ENCODE measurements around the gene SEC31B.

The SEC31B gene

GRCh38 chr10:100490531-100490930 is 29.1 kb downstream of the SEC31B start:
- DNase-seq (ENCODE audit: low spot score), result no peak

GRCh38 chr10:100489396-100489795 is 30.3 kb downstream of the SEC31B start:
- DNase-seq (ENCODE audit: low spot score), result no peak

DNA sequence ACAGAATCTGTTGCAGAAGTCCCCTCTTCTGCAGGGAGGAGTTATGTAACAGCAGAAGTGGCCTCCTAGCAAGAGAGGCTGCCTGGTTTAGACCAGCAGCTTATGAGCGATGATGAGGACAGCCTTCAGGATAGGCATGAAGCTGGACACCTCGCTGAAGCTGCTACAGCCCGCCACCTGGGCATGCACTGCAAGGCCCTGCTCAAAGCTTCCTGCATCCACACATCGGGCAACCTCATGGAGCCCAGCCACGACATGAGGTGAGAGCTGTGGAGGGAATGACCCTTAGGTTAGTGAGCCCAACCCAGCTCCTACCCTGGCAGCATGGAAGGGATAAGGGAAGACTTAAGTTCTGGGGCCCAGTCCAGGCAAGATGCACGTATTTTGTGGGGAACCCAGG is 32.1 kb downstream of the SEC31B start:
- DNase-seq (ENCODE audit: low spot score), result no peak

DNA sequence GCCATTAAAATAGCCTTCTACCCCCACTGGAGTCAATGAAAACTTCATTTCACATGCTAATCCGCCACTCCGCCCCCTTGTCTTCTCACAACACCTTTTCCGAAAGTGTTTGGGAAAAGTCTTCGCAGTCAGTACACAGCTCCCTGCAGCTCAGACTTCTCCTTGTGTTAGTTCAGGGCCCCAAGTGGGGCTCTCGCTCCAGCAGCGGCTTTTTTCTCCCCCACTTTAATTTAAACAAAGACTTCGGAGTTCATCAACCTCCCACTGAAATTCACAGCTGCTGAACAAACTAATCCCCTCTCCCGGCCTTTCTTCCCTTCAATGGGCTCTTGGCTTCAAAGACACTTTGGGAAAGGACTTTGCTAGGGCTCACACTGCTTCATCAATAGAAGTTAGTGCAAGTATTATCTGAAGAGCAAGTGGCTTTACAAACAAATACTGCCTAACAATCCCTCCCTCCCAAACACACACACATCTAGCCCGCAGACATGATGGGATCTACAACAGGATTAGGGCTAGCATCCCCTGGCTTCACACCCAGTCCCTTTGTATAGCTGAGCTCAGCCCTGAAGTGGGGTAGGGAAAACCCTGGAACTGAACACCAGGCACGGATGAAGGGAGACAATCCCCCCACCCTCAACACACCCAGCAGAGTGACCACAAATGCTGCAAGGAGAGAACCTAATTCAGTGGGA is 33.7 kb downstream of the SEC31B start:
- no peak for DNase-seq (ENCODE audit: low spot score)

GRCh38 chr10:100485366-100485765 is 34.3 kb downstream of the SEC31B start:
- DNase-seq (ENCODE audit: low spot score), result no peak

GRCh38 chr10:100483876-100484666 is 35.6 kb downstream of the SEC31B start:
- no peak for DNase-seq (ENCODE audit: low spot score)

DNA sequence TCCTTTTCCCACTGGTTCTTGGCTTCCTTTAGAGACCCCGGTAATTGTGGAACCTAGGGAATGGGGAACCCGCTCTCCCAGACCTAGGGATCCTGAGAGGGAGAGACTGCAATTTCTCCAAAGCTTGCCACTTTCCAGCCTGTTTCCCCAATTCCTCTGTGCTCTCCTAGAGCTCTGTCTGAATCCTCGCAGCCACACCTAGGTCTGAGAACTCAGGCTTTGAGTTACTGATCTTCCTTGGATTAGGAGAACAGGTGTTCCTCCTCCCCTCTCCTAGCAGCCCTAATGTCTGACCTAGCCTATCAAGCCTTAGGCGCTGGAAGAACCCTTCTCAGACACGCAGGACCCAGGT is 36.9 kb downstream of the SEC31B start:
- DNase-seq (ENCODE audit: low spot score), result no peak

DNA sequence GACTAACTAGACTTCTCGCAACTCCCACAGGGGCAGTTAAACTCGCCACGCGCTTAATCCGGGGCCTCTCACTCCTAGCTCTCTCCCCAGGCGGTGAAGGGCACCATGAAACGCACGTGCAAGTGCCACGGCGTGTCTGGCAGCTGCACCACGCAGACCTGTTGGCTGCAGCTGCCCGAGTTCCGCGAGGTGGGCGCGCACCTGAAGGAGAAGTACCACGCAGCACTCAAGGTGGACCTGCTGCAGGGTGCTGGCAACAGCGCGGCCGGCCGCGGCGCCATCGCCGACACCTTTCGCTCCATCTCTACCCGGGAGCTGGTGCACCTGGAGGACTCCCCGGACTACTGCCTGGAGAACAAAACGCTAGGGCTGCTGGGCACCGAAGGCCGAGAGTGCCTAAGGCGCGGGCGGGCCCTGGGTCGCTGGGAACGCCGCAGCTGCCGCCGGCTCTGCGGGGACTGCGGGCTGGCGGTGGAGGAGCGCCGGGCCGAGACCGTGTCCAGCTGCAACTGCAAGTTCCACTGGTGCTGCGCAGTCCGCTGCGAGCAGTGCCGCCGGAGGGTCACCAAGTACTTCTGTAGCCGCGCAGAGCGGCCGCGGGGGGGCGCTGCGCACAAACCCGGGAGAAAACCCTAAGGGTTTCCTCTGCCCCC is 37.4 kb downstream of the SEC31B start:
- peak; percentile 62 for DNase-seq (ENCODE audit: low spot score)

GRCh38 chr10:100481462-100482081 is 38.1 kb downstream of the SEC31B start:
- DNase-seq (ENCODE audit: low spot score), result peak; percentile 95

DNA sequence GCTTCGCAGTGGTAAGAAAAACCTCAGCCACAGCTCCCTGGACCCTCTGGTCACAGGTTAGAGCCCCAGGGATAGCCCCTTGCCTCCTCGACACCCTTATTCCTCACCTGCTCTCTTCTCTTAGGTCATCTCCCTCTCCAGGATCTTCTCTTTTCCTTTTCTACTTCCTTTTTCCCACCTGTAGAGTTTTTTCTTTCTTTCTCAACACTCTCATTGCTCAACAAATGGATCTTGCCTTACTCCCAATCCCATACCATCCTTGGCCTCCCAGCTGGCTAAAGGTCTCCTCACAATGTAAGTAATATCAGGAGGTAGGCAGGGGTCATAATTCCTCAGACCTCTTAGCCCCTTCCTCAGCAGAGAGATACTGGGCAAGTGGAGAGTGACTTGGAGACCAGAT is 39.7 kb downstream of the SEC31B start:
- DNase-seq (ENCODE audit: low spot score), result no peak

- no peak for DNase-seq (ENCODE audit: low spot score)
These were observed 40.6 kb downstream of the SEC31B start for GRCh38 chr10:100479037-100479436.

- no peak for DNase-seq (ENCODE audit: low spot score)
These were observed 41.7 kb downstream of the SEC31B start for GRCh38 chr10:100477970-100478369.

DNA sequence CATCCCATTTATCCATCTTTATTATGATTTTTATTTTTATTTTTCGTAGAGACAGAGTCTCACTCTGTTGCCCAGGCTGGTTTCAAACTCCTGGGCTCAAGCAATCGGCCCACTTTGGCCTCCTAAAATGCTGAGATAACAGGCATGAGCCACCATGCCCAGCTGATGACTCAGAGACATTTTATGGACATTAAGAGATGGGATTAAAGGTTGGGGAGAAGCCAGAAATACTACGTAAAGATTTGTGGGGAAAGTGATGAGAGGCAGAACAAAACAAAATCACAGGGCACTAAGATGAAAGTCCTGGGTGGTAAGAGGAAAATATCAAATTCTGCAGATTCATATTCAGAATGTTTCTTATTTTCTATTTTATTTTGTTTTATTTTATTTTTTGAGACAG is 49.3 kb downstream of the SEC31B start:
- DNase-seq (ENCODE audit: low spot score), result no peak

- no peak for DNase-seq (ENCODE audit: low spot score)
These were observed 49.9 kb downstream of the SEC31B start for GRCh38 chr10:100469756-100470155.

- DNase-seq (ENCODE audit: low spot score), result no peak
These were observed 50.7 kb downstream of the SEC31B start for GRCh38 chr10:100468978-100469377.

- DNase-seq (ENCODE audit: low spot score), result no peak
These were observed 51.3 kb downstream of the SEC31B start for GRCh38 chr10:100468322-100468721.

DNA sequence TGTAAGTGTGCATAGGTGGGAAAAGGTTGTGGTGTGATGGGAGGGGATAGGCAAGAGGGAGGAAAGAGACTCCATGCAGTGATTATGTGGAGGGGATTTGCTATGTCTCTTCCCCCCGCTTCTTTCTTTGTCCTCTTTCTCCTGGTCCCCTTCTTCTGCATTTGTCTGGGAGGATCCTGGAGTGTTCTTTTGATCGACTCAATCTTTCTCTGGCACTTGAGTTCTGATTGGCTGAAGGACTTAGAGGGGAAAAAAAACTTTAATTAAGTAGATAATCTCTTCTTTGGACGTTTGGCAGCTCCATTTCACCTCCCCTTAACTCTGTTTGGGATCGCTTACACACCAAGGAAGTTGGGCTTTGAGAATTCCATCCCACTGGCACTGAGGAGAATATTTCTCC is 57.0 kb downstream of the SEC31B start, which contains the start of gene WNT8B:
TSS of gene WNT8B (plus strand) at position 301 of the 400 bp plus-strand sequence. CDS start 160 bp downstream, outside the sequence.
- no peak for DNase-seq (ENCODE audit: low spot score)

GRCh38 chr10:100448951-100449350 is 70.7 kb downstream of the SEC31B start:
- DNase-seq (ENCODE audit: low spot score), result no peak

GRCh38 chr10:100447663-100448062 is 72.0 kb downstream of the SEC31B start:
- DNase-seq (ENCODE audit: low spot score), result no peak

- DNase-seq (ENCODE audit: low spot score), result no peak
These were observed 73.4 kb downstream of the SEC31B start for GRCh38 chr10:100446130-100446761.

DNA sequence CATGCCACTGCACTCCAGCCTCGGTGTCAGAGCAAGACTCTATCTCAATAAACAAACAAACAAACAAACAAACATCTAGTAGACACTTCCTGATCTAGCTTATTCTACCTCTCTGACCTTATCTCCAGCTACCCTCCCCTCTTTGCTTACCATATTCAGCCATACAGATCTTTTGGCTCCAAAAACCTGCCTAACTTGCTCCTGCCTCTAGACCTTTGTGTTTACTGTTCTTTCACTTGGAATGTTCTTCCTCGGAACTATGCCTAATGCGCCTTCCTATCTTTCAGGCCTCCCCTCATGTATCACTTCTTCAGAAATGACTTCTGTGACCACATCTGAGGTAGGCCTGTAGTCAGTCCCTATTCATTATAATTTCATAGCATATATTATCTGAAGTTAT is 77.1 kb downstream of the SEC31B start:
- DNase-seq (ENCODE audit: low spot score), result no peak

GRCh38 chr10:100438674-100439315 is 80.9 kb downstream of the SEC31B start:
- DNase-seq (ENCODE audit: low spot score), result no peak

All from CD4-positive, alpha-beta T cell treated with Interleukin-15 for 4 hours (primary cell).